BLaER1 treated with 17β-estradiol and CSF1 and Interleukin-3, amounts not matched to agents 10 nM and 100 nM (cell line): ENCODE data around the gene PNPLA6.

Experiments
- H3K27ac ChIP-seq, 11 experiments: shearing (Covaris generic); formaldehyde crosslinking; 2 replicates each; pipeline ENCODE4 v1.8.1; 2022
- H3K27me3 ChIP-seq, 11 experiments: shearing (Covaris generic); formaldehyde crosslinking; 2 replicates each; pipeline ENCODE4 v1.8.1; 2022
- H3K36me3 ChIP-seq, 11 experiments: shearing (Covaris generic); formaldehyde crosslinking; 2 replicates each; pipeline ENCODE4 v1.8.1; 2022
- H3K4me1 ChIP-seq, 10 experiments: shearing (Covaris generic); formaldehyde crosslinking; 2 replicates each; pipeline ENCODE4 v1.8.1; 2022
- H3K4me2 ChIP-seq, 11 experiments: shearing (Covaris generic); formaldehyde crosslinking; 2 replicates each; pipeline ENCODE4 v1.8.1; 2022
- H3K4me3 ChIP-seq, 10 experiments: shearing (Covaris generic); formaldehyde crosslinking; 2 replicates each; pipeline ENCODE4 v1.8.1; 2022
- H3K9ac ChIP-seq, 11 experiments: shearing (Covaris generic); formaldehyde crosslinking; 2 replicates each; pipeline ENCODE4 v1.8.1; 2022
- H3K9me3 ChIP-seq, 11 experiments: shearing (Covaris generic); formaldehyde crosslinking; replicated peaks in 1 of 11; 2 replicates each; pipeline ENCODE4 v1.8.1; 2022
- H4K20me1 ChIP-seq, 11 experiments: shearing (Covaris generic); formaldehyde crosslinking; 2 replicates each; pipeline ENCODE4 v1.8.1; 2022
- Cebpa-rat ChIP-seq, 11 experiments: shearing (Covaris generic); IDR thresholded peaks; 2 replicates each; pipeline ENCODE4 v1.8.1; 2022

The PNPLA6 gene

GRCh38 chr19:7509625-7510024 is 25.9 kb upstream of the PNPLA6 start:
- no peaks in the 10 kb centered on the region for H3K36me3 ChIP-seq
- peaks cover 6 to 17% (median 13%) of the 10 kb centered on the region in 10 experiments; a peak in 16 of 20 replicates for H3K4me1 ChIP-seq
- no peak overlapping the region for H3K9ac ChIP-seq
- no peak for TF ChIP-seq Cebpa-rat (IDR thresholded peaks at IDR 0.05)
- H3K9me3 ChIP-seq, result no peaks in the 10 kb centered on the region
- no peak overlapping the region for H3K27ac ChIP-seq
- no peak overlapping the region for H3K4me2 ChIP-seq
- H3K4me3 ChIP-seq, result no peak overlapping the region
- H4K20me1 ChIP-seq, result no peaks in the 10 kb centered on the region
- H3K27me3 ChIP-seq, result peaks cover 8 to 18% (median 13%) of the 10 kb centered on the region in 11 experiments; a peak in 18 of 22 replicates

- Histone ChIP-seq H3K9ac (no peak overlapping the region), H3K4me3 (no peak overlapping the region), H3K9me3 (no peaks in the 10 kb centered on the region), H3K4me1 (peaks cover 17 to 26% (median 20%) of the 10 kb centered on the region in 10 experiments), H3K4me2 (no peak overlapping the region), H3K36me3 (no peaks in the 10 kb centered on the region), H3K27ac (no peak overlapping the region), H4K20me1 (no peaks in the 10 kb centered on the region), H3K27me3 (peaks cover 0 to 5% (median 0%) of the 10 kb centered on the region in 11 experiments; a peak in 4 of 22 replicates)
- TF ChIP-seq Cebpa-rat (IDR thresholded peaks at IDR 0.05), result no peak
These were observed 23.1 kb upstream of the PNPLA6 start for GRCh38 chr19:7512400-7512851.

DNA sequence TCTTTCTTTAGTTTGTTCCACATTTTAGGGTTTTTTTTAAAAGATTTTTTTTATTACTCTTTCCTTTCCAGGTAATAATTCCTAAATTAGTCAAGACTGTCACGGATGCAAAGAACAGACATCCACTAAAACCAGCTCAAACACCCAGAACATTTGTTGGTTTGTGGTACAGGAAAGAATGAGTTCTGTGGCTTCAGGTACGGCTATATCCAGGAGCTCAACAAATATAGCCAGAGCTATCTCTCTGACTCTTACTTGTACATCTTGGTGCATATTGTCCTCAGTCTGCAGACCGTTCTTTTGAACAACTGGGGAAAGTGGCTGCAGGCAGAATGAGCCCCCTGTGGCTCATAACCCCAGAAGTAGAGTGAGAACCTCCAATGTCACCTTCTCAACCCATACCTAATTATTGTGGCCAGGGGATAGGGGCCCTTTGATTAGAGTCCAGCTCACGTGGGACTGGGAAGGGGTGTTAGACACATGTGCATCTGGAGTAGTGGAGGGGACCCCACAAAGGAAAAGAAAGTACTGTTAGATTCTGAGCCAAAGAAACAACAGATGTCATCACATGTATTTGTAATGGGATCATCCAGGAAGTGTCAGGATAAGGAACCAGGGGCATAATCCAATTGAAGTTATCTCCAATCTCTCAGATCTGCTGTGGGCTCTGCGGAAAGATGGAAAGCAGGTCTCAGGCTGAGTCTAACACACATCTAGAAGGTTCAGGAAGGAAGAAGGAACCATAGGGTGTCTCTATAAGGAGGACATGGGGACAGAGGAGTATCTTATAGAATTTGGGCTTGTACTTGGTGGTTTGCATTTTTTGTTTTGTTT is 21.5 kb upstream of the PNPLA6 start:
- no peaks in the 10 kb centered on the region for H4K20me1 ChIP-seq
- no peak overlapping the region for H3K9ac ChIP-seq
- peaks cover 0 to 5% (median 0%) of the 10 kb centered on the region in 11 experiments; a peak in 4 of 22 replicates for H3K27me3 ChIP-seq
- peaks cover 0 to 2% (median 0%) of the 10 kb centered on the region in 11 experiments; a peak in 2 of 22 replicates for H3K36me3 ChIP-seq
- no peak overlapping the region for H3K4me3 ChIP-seq
- H3K27ac ChIP-seq, result no peak overlapping the region
- H3K4me2 ChIP-seq, result no peak overlapping the region
- H3K9me3 ChIP-seq, result no peaks in the 10 kb centered on the region
- TF ChIP-seq Cebpa-rat (IDR thresholded peaks at IDR 0.05), result no peak
- peaks cover 18 to 32% (median 26%) of the 10 kb centered on the region in 10 experiments for H3K4me1 ChIP-seq

- peaks cover 0 to 4% (median 0%) of the 10 kb centered on the region in 11 experiments; a peak in 2 of 22 replicates for H3K27me3 ChIP-seq
- H3K4me3 ChIP-seq, result peak overlapping the region; percentile 67 to 81 (median 74); a peak in 17 of 20 replicates
- H3K4me1 ChIP-seq, result peaks cover 18 to 32% (median 26%) of the 10 kb centered on the region in 10 experiments
- no peak for TF ChIP-seq Cebpa-rat (IDR thresholded peaks at IDR 0.05)
- H3K27ac ChIP-seq, result peak overlapping the region; percentile 68 to 91 (median 87); a peak in 21 of 22 replicates
- H3K9ac ChIP-seq, result peak overlapping the region; percentile 84 to 96 (median 90); a peak in 21 of 22 replicates
- H3K36me3 ChIP-seq, result peaks cover 0 to 13% (median 7%) of the 10 kb centered on the region in 11 experiments; a peak in 17 of 22 replicates
- H3K9me3 ChIP-seq, result no peaks in the 10 kb centered on the region
- H4K20me1 ChIP-seq, result no peaks in the 10 kb centered on the region
- peak overlapping the region; percentile 74 to 90 (median 86) for H3K4me2 ChIP-seq
These were observed 20.3 kb upstream of the PNPLA6 start for GRCh38 chr19:7515110-7515644.

GRCh38 chr19:7515645-7516151 is 19.8 kb upstream of the PNPLA6 start, which contains the start of gene ZNF358:
ZNF358 (plus strand) TSS chr19:7516103; CDS start chr19:7519243, 3,140 bp downstream.
- H3K4me2 ChIP-seq, result peak within 1 kb of the TSS; percentile 88 to 100 (median 97)
- H3K4me1 ChIP-seq, result peaks cover 18 to 32% (median 26%) of the 10 kb centered on the region in 10 experiments
- TF ChIP-seq Cebpa-rat (IDR thresholded peaks at IDR 0.05), result no peak
- no peaks in the 10 kb centered on the region for H4K20me1 ChIP-seq
- peak within 1 kb of the TSS; percentile 79 to 91 (median 87) for H3K27ac ChIP-seq
- peaks cover 0 to 19% (median 11%) of the 10 kb centered on the region in 11 experiments; a peak in 17 of 22 replicates for H3K36me3 ChIP-seq
- peak within 1 kb of the TSS; percentile 84 to 96 (median 90) for H3K9ac ChIP-seq
- no peaks in the 10 kb centered on the region for H3K27me3 ChIP-seq
- peak within 1 kb of the TSS; percentile 67 to 81 (median 74) for H3K4me3 ChIP-seq
- no peaks in the 10 kb centered on the region for H3K9me3 ChIP-seq

DNA sequence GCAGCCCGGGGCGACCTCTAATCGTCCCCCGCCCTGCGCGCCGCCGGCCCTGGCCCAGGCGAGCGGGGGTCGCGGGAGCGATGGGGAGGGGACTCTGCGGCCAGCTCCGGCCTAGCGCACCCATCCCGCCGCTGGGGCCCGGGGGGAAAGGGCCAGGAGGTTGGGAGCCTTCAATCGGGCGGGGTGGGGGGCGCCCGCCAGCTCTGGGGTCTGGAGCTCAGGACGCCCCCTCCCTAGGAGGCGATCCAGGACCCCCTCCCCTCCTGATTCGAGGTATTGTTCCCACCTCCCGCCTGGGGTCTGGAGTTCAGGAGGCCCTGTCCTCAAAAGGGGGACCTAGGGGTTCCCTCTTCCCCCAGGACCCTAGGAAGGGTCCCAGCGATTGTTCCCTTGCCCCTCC is 19.2 kb upstream of the PNPLA6 start:
- no peak for TF ChIP-seq Cebpa-rat (IDR thresholded peaks at IDR 0.05)
- no peaks in the 10 kb centered on the region for H3K9me3 ChIP-seq
- H3K9ac ChIP-seq, result peak overlapping the region; percentile 84 to 96 (median 90)
- H3K27me3 ChIP-seq, result no peaks in the 10 kb centered on the region
- peak overlapping the region; percentile 67 to 81 (median 74) for H3K4me3 ChIP-seq
- peaks cover 0 to 22% (median 11%) of the 10 kb centered on the region in 11 experiments; a peak in 17 of 22 replicates for H3K36me3 ChIP-seq
- peak overlapping the region; percentile 88 to 100 (median 97) for H3K4me2 ChIP-seq
- H3K4me1 ChIP-seq, result peaks cover 18 to 32% (median 27%) of the 10 kb centered on the region in 10 experiments
- no peaks in the 10 kb centered on the region for H4K20me1 ChIP-seq
- peak overlapping the region; percentile 79 to 91 (median 87) for H3K27ac ChIP-seq

DNA sequence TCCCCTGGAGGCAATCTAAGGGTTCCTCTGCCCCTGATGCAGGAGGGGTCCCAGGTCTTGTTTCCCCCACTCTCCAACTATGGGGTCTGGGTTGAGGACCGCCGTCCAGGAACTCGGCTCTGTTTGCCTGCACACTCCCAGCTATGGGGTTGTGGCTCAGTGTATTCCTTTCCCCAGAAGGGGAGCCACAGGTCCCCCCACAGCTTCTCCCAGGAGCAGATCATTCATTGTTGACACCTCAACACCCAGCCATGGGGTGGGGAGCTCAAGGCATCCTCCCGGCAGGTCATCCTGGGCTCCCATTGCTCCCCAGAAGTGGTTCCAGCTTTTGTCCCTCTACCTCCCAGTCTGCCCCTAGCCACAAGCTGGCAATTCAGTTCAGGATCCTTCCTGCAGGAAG is 18.6 kb upstream of the PNPLA6 start:
- H3K4me3 ChIP-seq, result peak overlapping the region; percentile 67 to 81 (median 74)
- H3K9ac ChIP-seq, result peak overlapping the region; percentile 84 to 96 (median 90)
- peaks cover 0 to 22% (median 11%) of the 10 kb centered on the region in 11 experiments; a peak in 17 of 22 replicates for H3K36me3 ChIP-seq
- H3K9me3 ChIP-seq, result no peaks in the 10 kb centered on the region
- no peaks in the 10 kb centered on the region for H4K20me1 ChIP-seq
- peak overlapping the region; percentile 88 to 100 (median 97) for H3K4me2 ChIP-seq
- peak overlapping the region; percentile 79 to 91 (median 87) for H3K27ac ChIP-seq
- no peak for TF ChIP-seq Cebpa-rat (IDR thresholded peaks at IDR 0.05)
- peaks cover 22 to 37% (median 32%) of the 10 kb centered on the region in 10 experiments for H3K4me1 ChIP-seq
- H3K27me3 ChIP-seq, result no peaks in the 10 kb centered on the region

GRCh38 chr19:7519361-7520130 is 16.0 kb upstream of the PNPLA6 start:
- Histone ChIP-seq H3K4me3 (no peak overlapping the region), H3K4me1 (peaks cover 37 to 56% (median 50%) of the 10 kb centered on the region in 10 experiments), H4K20me1 (peaks cover 0 to 15% (median 0%) of the 10 kb centered on the region in 11 experiments; a peak in 5 of 22 replicates), H3K9me3 (no peaks in the 10 kb centered on the region), H3K27ac (no peak overlapping the region), H3K4me2 (no peak overlapping the region), H3K36me3 (peaks cover 0 to 24% (median 14%) of the 10 kb centered on the region in 11 experiments; a peak in 17 of 22 replicates), H3K27me3 (no peaks in the 10 kb centered on the region), H3K9ac (no peak overlapping the region)
- no peak for TF ChIP-seq Cebpa-rat (IDR thresholded peaks at IDR 0.05)
